ENCODE measurements around the gene SETD5. TPM values are rescaled to one million over a fixed set of nuclear protein-coding genes. Genes with fewer than 3 reads are reported as not detected.

SETD5 gene
- total and polyA plus RNA-seq, 2 donors (not counting 3 experiments of a cell fraction or from before 2014, with no cell fraction given) = 48.2 to 149 TPM

DNA sequence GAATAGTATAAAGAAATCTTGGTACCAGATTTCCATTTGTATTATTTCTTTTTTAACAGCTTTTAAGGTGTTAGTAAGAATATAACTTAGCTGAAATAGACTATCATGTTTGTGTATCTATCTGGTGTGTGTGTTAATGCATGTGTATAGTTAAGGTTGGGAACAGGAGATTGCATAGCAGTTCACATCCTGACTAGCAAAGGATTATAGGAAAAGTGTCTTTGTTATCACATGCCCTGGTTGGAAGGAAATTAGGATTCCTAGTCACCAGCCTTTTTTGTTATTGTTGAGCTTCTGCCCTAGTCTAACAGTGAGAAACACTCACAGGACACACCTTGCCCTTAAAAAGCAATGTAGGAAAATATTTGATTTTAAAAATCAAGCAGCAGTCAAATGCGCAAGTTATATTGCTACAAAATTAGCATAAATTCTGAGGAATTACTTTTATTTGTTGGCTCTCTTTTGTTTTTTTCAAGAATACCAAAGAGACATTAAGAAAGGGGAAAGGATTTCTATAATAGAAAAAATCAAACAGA lies 58.2 kb downstream of the SETD5 start:
- intact Hi-C loops (cut with micrococcal nuclease) = no loop called here
- no peaks in the 10 kb centered on the region for H3K4me1 ChIP-seq (ENCODE audit: control insufficient read depth, extremely low read depth, insufficient read depth, low read length)
- TF ChIP-seq FOS (IDR thresholded peaks at IDR 0.05; ENCODE audit: borderline replicate concordance, insufficient read depth, low read length) (no peak), MYC (IDR thresholded peaks at IDR 0.05; ENCODE audit: low read depth, low read length) (no peak), JUN (IDR thresholded peaks at IDR 0.05; ENCODE audit: borderline replicate concordance, insufficient read depth, insufficient read length, low read depth) (no peak), POLR2AphosphoS5 (IDR thresholded peaks at IDR 0.05; ENCODE audit: insufficient read depth, low read depth, low read length) (no peak), POLR2A (IDR thresholded peaks at IDR 0.05; ENCODE audit: low read depth, low read length) (no peak)
- POLR2A ChIA-PET = no interaction called here
- peaks cover 7 to 28% of the 10 kb centered on the region in 2 experiments for H3K36me3 ChIP-seq (ENCODE audit: control insufficient read depth in 2 of 2, extremely low read depth in 1 of 2, insufficient read depth in 2 of 2, low read length in 2 of 2)
- H3K27ac ChIP-seq (ENCODE audit: insufficient read depth, low read depth, low read length) = no peak overlapping the region
- H3K9me1 ChIP-seq (replicated peaks; ENCODE audit: control insufficient read depth, extremely low read depth, insufficient read depth, low read length) = no peaks in the 10 kb centered on the region
- no peak overlapping the region for H3K9ac ChIP-seq (replicated peaks; ENCODE audit: extremely low read depth, insufficient read depth, low read length)
- dilution Hi-C loops (cut with MboI; ENCODE audit: extremely low pct_ligation_motif_present, low sequenced_read_pairs) = no loop called here
- CTCF ChIA-PET = no interaction called here
- FAIRE-seq = no peak
- H3K4me2 ChIP-seq (ENCODE audit: insufficient read depth, low read length) = no peak overlapping the region
- H3K4me3 ChIP-seq (replicated peaks in 1 of 3; ENCODE audit: insufficient read depth in 1 of 3, low read depth in 1 of 3, low read length in 3 of 3) = no peak overlapping the region
- H4K20me1 ChIP-seq (replicated peaks; ENCODE audit: control insufficient read depth, extremely low read depth, insufficient read depth, low read length) = no peaks in the 10 kb centered on the region
- no peaks in the 10 kb centered on the region for H3K27me3 ChIP-seq (ENCODE audit: control insufficient read depth in 2 of 2, insufficient read depth in 2 of 2, low read length in 2 of 2)
- peak; percentile 52 for DNase-seq (ENCODE audit: low read depth, low spot score)
- H3K79me2 ChIP-seq (ENCODE audit: control insufficient read depth, insufficient read depth, low read length) = peaks cover 8% of the 10 kb centered on the region
- H2AFZ ChIP-seq (ENCODE audit: low read depth, low read length) = no peak overlapping the region
- no TSS peak for BruUV-seq (replicated peaks)
- H3K9me3 ChIP-seq (replicated peaks; ENCODE audit: control insufficient read depth, insufficient read depth, low read length) = no peaks in the 10 kb centered on the region

DNA sequence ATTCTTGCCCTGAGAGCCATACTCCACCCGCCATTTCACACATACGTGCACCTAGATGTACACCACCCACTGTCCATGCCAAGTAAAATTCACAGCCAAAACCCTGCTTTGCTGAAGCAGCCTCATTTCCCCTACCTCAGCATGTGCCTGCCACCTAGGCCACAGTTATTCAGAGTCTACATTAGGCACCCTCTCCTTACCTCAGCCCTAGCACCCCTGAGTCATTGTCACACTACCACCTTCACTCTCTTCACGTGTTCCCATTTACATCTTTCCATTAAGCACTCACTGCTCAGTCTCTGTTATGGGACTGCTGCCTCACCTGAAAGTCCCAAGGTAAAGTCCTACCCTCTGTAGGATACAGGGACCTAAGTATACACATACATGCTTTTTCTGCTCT lies 70.0 kb downstream of the SETD5 start:
- H4K20me1 ChIP-seq (replicated peaks; ENCODE audit: control insufficient read depth, extremely low read depth, insufficient read depth, low read length) = no peaks in the 10 kb centered on the region
- no peak for FAIRE-seq
- no peak overlapping the region for H3K4me2 ChIP-seq (ENCODE audit: insufficient read depth, low read length)
- H3K79me2 ChIP-seq (ENCODE audit: control insufficient read depth, insufficient read depth, low read length) = peaks cover 20% of the 10 kb centered on the region
- DNase-seq (ENCODE audit: low read depth, low spot score) = no peak
- no TSS peak for BruUV-seq (replicated peaks)
- TF ChIP-seq EZH2 (IDR thresholded peaks at IDR 0.05; ENCODE audit: borderline replicate concordance, low read depth, low read length, severe bottlenecking) (no peak), GATA2 (IDR thresholded peaks at IDR 0.05; ENCODE audit: insufficient read depth, insufficient read length, low read depth, low read length) (no peak), FOS (IDR thresholded peaks at IDR 0.05; ENCODE audit: borderline replicate concordance, insufficient read depth, low read length) (no peak), MYC (IDR thresholded peaks at IDR 0.05; ENCODE audit: low read depth, low read length) (no peak), POLR2AphosphoS5 (IDR thresholded peaks at IDR 0.05; ENCODE audit: insufficient read depth, low read depth, low read length) (no peak), POLR2A (IDR thresholded peaks at IDR 0.05; ENCODE audit: low read depth, low read length) (no peak), JUN (IDR thresholded peaks at IDR 0.05; ENCODE audit: borderline replicate concordance, insufficient read depth, insufficient read length, low read depth) (no peak)
- TF ChIP-seq, protein P1, sequence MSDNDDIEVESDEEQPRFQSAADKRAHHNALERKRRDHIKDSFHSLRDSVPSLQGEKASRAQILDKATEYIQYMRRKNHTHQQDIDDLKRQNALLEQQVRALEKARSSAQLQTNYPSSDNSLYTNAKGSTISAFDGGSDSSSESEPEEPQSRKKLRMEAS (IDR thresholded peaks at IDR 0.05; ENCODE audit: insufficient read depth, insufficient read length) = no peak
- TF ChIP-seq, protein P2, sequence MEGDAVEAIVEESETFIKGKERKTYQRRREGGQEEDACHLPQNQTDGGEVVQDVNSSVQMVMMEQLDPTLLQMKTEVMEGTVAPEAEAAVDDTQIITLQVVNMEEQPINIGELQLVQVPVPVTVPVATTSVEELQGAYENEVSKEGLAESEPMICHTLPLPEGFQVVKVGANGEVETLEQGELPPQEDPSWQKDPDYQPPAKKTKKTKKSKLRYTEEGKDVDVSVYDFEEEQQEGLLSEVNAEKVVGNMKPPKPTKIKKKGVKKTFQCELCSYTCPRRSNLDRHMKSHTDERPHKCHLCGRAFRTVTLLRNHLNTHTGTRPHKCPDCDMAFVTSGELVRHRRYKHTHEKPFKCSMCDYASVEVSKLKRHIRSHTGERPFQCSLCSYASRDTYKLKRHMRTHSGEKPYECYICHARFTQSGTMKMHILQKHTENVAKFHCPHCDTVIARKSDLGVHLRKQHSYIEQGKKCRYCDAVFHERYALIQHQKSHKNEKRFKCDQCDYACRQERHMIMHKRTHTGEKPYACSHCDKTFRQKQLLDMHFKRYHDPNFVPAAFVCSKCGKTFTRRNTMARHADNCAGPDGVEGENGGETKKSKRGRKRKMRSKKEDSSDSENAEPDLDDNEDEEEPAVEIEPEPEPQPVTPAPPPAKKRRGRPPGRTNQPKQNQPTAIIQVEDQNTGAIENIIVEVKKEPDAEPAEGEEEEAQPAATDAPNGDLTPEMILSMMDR (IDR thresholded peaks at IDR 0.05; ENCODE audit: extremely low read depth in 1 of 2, insufficient read depth in 1 of 2, low read depth in 1 of 2, low read length in 2 of 2) = no peak
- no peaks in the 10 kb centered on the region for H3K27me3 ChIP-seq (ENCODE audit: control insufficient read depth in 2 of 2, insufficient read depth in 2 of 2, low read length in 2 of 2)
- no peak overlapping the region for H3K9ac ChIP-seq (replicated peaks; ENCODE audit: extremely low read depth, insufficient read depth, low read length)
- intact Hi-C loops (cut with micrococcal nuclease) (no loop called here), dilution Hi-C loops (cut with MboI; ENCODE audit: extremely low pct_ligation_motif_present, low sequenced_read_pairs) (no loop called here)
- no peaks in the 10 kb centered on the region for H3K4me1 ChIP-seq (ENCODE audit: control insufficient read depth, extremely low read depth, insufficient read depth, low read length)
- H3K36me3 ChIP-seq (ENCODE audit: control insufficient read depth in 2 of 2, extremely low read depth in 1 of 2, insufficient read depth in 2 of 2, low read length in 2 of 2) = peaks cover 53 to 59% of the 10 kb centered on the region in 2 experiments
- ChIA-PET CTCF (no interaction called here), POLR2A (no interaction called here)
- no peak overlapping the region for H2AFZ ChIP-seq (ENCODE audit: low read depth, low read length)
- no peaks in the 10 kb centered on the region for H3K9me3 ChIP-seq (replicated peaks; ENCODE audit: control insufficient read depth, insufficient read depth, low read length)
- no peak overlapping the region for H3K4me3 ChIP-seq (replicated peaks in 1 of 3; ENCODE audit: insufficient read depth in 1 of 3, low read depth in 1 of 3, low read length in 3 of 3)
- H3K9me1 ChIP-seq (replicated peaks; ENCODE audit: control insufficient read depth, extremely low read depth, insufficient read depth, low read length) = no peaks in the 10 kb centered on the region
- no peak overlapping the region for H3K27ac ChIP-seq (ENCODE audit: insufficient read depth, low read depth, low read length)

All from endothelial cell of umbilical vein (primary cell).